Muscle of back (tissue), 13 donors: Measurements from ENCODE around the gene ARV1. TPM values are rescaled to one million over a fixed set of nuclear protein-coding genes. Genes with fewer than 3 reads are reported as not detected.

Experiments
- DNase-seq, 3 donors: peaks; one replicate each; pipeline versions ENCODE4 v3.0.0 to v3.0.0-alpha.2; 2013
- long read RNA-seq, 9 donors: transcript quantifications; one replicate each; lab custom pipeline, GENCODE V29; 2026
- polyA plus RNA-seq, 10 donors: library from polyadenylated mRNA; unstranded; fragments of 120-200 nt; gene quantifications; one replicate each; pipeline ENCODE4 v1.2.1, GENCODE V29; 2013; ENCODE audit not compliant: insufficient read length in 10 of 10

The ARV1 gene
- polyA plus RNA-seq = 10 to 100 TPM; 12.7 to 18.0 (median 15.2) TPM
- long read RNA-seq, donor 1, partial matches to known transcripts = 0 of 3 reads
- long read RNA-seq, donor 1, other reads (novel, unspliced or antisense) = 0 of 3 reads
- long read RNA-seq, donor 2, partial matches to known transcripts = 0 of 2 reads
- long read RNA-seq, donor 2, other reads (novel, unspliced or antisense) = 0 of 2 reads
- long read RNA-seq, donor 3 = 0 reads
- long read RNA-seq, donor 4, transcript ARV1-201 (6 exons, 1,335 nt) = major isoform, 5 of 5 reads
- long read RNA-seq, donor 4, partial matches to known transcripts = 0 of 5 reads
- long read RNA-seq, donor 4, other reads (novel, unspliced or antisense) = 0 of 5 reads
- long read RNA-seq, donor 5, transcript ARV1-201 (6 exons, 1,335 nt) = major isoform, 5 of 5 reads
- long read RNA-seq, donor 5, partial matches to known transcripts = 0 of 5 reads
- long read RNA-seq, donor 5, other reads (novel, unspliced or antisense) = 0 of 5 reads
- long read RNA-seq, donor 6, transcript ARV1-201 (6 exons, 1,335 nt) = major isoform, 6 of 8 reads
- long read RNA-seq, donor 6, partial matches to known transcripts = 0 of 8 reads
- long read RNA-seq, donor 6, other reads (novel, unspliced or antisense) = 0 of 8 reads
- long read RNA-seq, donor 7, partial matches to known transcripts = 0 of 2 reads
- long read RNA-seq, donor 7, other reads (novel, unspliced or antisense) = 0 of 2 reads
- long read RNA-seq, donor 8, partial matches to known transcripts = 0 of 3 reads
- long read RNA-seq, donor 8, other reads (novel, unspliced or antisense) = 0 of 3 reads
- long read RNA-seq, donor 9 = 0 reads

GRCh38 chr1:230978491-230979388, at the start of gene ARV1, which contains the start of gene TTC13:
Gene ARV1, plus strand, starts transcription at chr1:230979094. Its CDS starts 12 bp downstream, at chr1:230979106.
Gene TTC13, minus strand, starts transcription at chr1:230978861. Its CDS starts 31 bp downstream, at chr1:230978830.
- DNase-seq = peak; percentile 96 to 98 (median 97)

DNA sequence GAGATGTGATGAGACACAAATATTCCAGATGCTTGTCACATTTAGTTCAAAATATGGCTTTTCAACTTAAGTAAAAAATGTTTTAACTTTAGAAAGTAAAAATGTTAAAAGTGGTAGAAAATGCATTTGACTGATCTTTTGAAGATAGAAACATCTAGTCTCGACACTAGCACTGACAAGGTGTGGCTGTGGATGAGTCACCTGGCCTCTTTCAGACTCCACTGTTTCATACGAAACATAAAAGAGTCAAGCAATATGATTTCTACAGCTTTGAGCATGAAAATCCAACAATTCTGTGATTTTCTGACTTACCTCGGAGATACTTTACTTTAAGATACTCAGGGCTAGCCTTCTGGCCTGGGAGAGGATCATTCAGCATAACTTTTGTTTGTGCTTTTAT, 47.9 kb upstream of the ARV1 start:
- no peak for DNase-seq

GRCh38 chr1:230935852-230936251, 43.0 kb upstream of the ARV1 start:
- DNase-seq = no peak

GRCh38 chr1:230936475-230936874, 42.4 kb upstream of the ARV1 start:
- no peak for DNase-seq

DNA sequence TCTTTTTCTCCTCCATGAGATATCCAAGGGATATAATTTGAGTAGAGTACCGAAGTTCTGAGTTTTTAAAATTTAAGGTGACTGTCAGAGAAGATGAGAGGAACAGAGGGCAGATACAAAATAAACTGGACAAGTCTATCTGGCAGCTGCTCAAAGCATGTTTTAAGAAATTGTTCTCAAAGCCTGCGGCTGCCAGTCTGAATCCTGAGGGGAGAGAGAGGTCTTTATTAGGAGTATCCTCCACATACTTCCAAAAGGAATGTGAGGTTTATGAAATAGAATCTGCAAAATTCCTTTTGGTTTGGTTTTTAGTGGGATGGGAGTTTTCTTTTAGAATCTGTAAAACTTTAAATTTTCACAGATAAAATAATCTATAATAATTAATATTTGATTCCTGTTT, 41.5 kb upstream of the ARV1 start:
- DNase-seq = no peak

DNA sequence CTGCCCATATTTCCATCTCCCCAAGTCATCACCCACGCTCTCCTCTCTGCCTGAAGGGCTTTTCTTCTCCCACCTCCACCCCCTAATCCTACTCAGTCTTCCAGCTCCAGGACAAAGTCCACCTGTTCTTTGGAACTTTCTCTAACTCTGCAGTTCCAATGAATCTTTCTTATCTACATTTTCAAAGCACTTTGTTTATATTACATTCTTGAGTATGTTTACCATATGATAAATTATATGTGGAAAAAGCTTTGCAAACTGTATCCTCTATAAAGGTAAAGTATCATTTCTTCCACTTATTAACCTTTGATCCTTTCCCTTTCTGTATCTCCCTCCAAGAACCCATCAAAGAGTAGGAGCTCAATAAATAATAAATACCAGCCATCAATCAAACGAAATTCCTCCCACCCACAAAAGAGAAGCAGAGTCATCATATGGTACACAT, 39.9 kb upstream of the ARV1 start:
- DNase-seq = no peak

- DNase-seq = no peak
These were observed 38.9 kb upstream of the ARV1 start for GRCh38 chr1:230939806-230940489.

GRCh38 chr1:230940848-230941247, 38.0 kb upstream of the ARV1 start:
- no peak for DNase-seq

GRCh38 chr1:230943048-230943593, 35.8 kb upstream of the ARV1 start:
- no peak for DNase-seq

DNA sequence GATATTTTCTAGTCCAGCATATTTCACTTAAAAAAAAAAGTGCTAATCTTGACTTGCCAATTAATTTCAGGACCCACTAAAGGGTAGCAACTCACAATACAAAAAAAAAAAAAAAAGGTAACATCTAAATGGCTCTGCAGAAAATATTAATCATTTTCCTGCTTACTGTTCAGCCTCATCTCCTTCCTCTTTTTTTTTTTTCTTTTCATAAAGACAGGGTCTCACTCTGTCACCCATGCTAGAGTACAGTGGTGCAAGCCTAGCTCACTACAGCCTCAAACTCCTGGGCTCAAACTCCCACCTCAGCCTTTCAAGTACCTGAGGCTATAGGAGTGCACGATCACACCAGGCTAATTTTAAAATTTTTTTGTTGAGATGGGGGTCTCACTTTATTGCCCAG, 30.6 kb upstream of the ARV1 start:
- no peak for DNase-seq

DNA sequence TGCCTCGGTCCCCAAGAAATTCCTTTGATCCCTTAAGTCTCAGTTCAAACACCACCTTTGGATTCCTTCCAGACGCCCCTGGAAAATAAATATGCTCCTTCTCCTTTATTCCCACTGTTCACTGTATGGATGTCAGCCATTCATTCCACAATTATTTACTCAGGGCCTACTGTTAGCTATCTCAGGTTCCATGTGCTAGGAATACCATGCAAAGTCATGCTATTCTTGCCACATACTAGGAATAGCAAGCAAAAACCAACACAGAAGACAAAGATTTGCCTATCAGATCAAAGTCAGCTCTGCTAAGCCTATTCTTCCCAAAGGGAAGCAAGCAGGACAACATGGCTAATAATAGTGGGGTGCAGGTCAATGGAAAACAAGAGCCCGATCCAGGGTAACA, 30.0 kb upstream of the ARV1 start:
- DNase-seq = no peak

GRCh38 chr1:230950404-230950803, 28.5 kb upstream of the ARV1 start:
- no peak for DNase-seq

DNA sequence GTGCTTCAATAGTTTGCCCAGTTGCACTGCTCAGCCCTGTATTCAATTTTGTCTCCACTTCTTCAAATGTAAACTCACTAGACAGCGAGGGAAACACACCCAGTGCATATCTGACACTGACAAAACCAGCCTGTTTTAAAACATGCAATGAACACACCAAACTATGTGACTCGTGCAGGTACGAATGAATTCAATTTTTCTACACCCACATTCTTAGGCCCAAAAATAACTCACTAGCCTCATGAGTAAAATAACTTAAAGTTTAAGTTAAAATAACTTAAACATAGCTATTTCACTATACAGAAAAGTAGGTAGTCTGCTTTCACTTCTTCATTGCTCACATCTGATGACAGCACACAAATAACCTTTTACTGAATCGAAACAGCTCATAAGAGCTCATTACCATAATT, 21.3 kb upstream of the ARV1 start:
- no peak for DNase-seq

GRCh38 chr1:230958370-230958769, 20.5 kb upstream of the ARV1 start:
- DNase-seq = no peak

GRCh38 chr1:230964896-230965295, 14.0 kb upstream of the ARV1 start:
- DNase-seq = no peak

DNA sequence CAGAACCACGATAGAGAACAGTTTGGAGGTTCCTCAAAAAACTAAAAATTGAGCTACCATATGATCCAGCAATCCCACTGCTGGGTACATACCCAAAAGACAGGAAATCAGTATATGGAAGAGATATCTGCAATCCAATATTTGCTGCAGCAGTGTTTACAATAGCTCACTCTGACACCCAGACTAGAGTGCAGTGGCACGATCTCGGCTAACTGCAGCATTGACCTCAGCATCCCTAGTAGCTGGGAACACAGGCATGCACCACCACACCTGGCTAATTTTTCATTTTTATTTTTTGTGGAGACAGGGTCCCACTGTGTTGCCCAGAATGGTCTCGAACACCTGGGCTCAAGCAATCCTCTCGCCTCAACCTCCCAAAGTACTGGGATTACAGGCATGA, 13.4 kb upstream of the ARV1 start:
- no peak for DNase-seq

- DNase-seq = no peak
These were observed 12.5 kb upstream of the ARV1 start for GRCh38 chr1:230966358-230966873.

- no peak for DNase-seq
These were observed 8.5 kb upstream of the ARV1 start for GRCh38 chr1:230970432-230970831.

DNA sequence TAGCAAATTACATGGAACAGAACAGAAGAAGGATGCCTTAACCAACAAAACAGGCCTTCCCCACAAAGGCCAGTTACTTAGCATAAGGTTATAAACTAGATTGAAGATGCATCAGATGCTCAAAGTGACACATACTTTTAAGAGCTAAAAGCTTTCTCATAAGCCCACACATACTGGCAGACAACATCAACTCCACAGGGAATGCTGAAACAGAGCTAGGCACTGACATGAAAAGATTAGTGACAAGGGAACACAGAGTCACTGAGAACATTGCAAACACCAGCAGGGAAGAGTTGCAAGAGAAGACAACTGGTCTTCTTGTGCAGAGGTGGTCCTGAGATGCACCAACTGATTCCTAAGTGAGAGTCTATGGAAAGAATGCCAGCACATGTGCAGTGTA, 7.1 kb upstream of the ARV1 start:
- DNase-seq = no peak

- no peak for DNase-seq
These were observed 6.0 kb upstream of the ARV1 start for GRCh38 chr1:230972855-230973271.

DNA sequence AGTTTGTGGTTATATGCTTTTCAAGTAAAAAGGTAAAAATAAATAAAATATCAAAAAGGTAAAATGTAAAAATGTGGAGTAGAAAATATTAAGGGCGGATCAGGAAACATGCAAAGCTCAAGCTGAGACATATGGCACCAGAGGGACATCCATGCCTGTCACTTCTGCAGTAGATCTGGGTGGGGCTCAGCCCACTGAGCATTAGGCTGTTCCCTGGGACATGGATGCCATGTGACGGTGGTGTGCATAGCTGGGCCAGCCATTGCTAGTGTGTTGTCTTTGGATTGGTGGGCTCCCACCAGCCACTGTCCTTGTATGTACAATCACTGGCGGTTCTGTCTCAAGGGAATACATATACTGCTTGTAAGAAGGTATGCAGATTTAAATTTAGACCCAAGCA, 3.3 kb upstream of the ARV1 start:
- DNase-seq = no peak
